Testis (tissue), 3 donors: ENCODE data around the gene AGAP2. TPM values are rescaled to one million over a fixed set of nuclear protein-coding genes. Genes with fewer than 3 reads are reported as not detected.
"Not testable (repeated sequence)": the region's sequence is repeated elsewhere in the genome, so short reads cannot be mapped to it uniquely, and the experiment has no call there.

Source experiments
- DNase-seq: peaks from one replicate; pipeline ENCODE4 v3.0.0-alpha.2; 2019
- H3K27ac ChIP-seq, 2 donors: fragments of 200-600 bp; sonication (generic); one replicate each; pipeline ENCODE4 v1.5.1; 2019
- H3K27me3 ChIP-seq: fragments of 200-600 bp; sonication (generic); one replicate; pipeline ENCODE4 v1.5.1; 2019
- H3K36me3 ChIP-seq: fragments of 200-600 bp; sonication (generic); one replicate; pipeline ENCODE4 v1.5.1; 2017; ENCODE audit warnings: low read depth; ENCODE audit errors: missing control alignments
- H3K4me1 ChIP-seq: fragments of 200-600 bp; sonication (generic); one replicate; pipeline ENCODE4 v1.5.1; 2019
- H3K4me3 ChIP-seq, 2 donors: fragments of 200-600 bp; sonication (generic); one replicate each; pipeline ENCODE4 v1.5.1; 2017 to 2019
- H3K9me3 ChIP-seq: fragments of 200-600 bp; sonication (generic); one replicate; pipeline ENCODE4 v1.5.1; 2017
- POLR2A ChIP-seq: fragments of 450-650 bp; IDR thresholded peaks from one replicate; pipeline ENCODE4 v1.6.1; 2017; ENCODE audit warnings: antibody characterized with exemption, mild to moderate bottlenecking, moderate library complexity
- WGBS, 2 donors: methylation state at CpG; one replicate each; pipeline ENCODE4 v1.1.5; 2018; 5-methylcytosine and 5-hydroxymethylcytosine counted together
- intact Hi-C: fragments of 100-400 bp; cut with DNase I; formaldehyde crosslinking; loops from one replicate; pipeline ENCODE4 v1.15.1; 2023; ENCODE audit warnings: low total_unique reads
- polyA plus RNA-seq: library from polyadenylated mRNA; stranded (reverse); fragments of 350-450 nt; fragmentation: Illumina TruSeq; extraction: RNeasy Lipid Tissue Mini Kit (QIAGEN cat#74804); gene quantifications from one replicate; pipeline ENCODE4 v1.2.3, GENCODE V29; 2014; ENCODE audit warnings: low read depth, low replicate concordance; ENCODE audit not compliant: insufficient read depth
- total RNA-seq, 2 donors: library from RNA; depleted of rRNA; stranded (reverse); fragments of >200 nt; gene quantifications; one replicate each; pipeline ENCODE4 v1.2.3, GENCODE V29; 2016
- TF ChIP-seq, protein P1 (sequence below), 3 experiments: fragments of 450-650 bp in 2 of 3; fragments of 200-600 bp in 1 of 3; sonication (generic) in 1 of 3; IDR thresholded peaks; one replicate each; pipeline ENCODE4 v1.5.1; 2016 to 2019; ENCODE audit warnings: antibody characterized with exemption in 3 of 3, mild to moderate bottlenecking in 2 of 3, moderate library complexity in 1 of 3

The AGAP2 gene
- total and polyA plus RNA-seq, 3 donors from 2014 or later = 1.9 to 3.2 (median 2.7) TPM

DNA sequence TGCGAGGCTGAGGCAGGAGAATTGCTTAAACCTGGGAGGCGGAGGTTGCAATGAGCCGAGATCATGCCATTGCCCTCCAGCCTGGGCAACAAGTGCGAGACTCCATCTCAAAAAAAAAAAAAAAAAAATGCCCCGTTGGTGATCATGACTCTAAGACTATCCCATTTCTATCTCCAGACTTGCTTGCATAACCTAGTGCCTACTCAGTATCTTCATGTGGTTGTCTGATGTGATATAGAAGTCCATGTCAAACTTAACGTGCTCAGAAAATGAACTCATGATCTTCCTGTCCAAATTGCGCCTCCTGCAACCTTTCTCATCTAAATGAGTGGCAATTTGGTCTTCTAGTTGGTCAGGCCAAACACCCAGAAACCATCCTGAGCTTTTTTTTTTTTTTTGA lies 39.4 kb upstream of the AGAP2 start:
- H3K36me3 ChIP-seq = no peaks in the 10 kb centered on the region
- H3K27ac ChIP-seq = no peak overlapping the region
- H3K9me3 ChIP-seq = no peaks in the 10 kb centered on the region
- H3K4me3 ChIP-seq = no peak overlapping the region
- DNase-seq = no peak
- H3K27me3 ChIP-seq = no peaks in the 10 kb centered on the region
- intact Hi-C loops = no loop called here
- no peaks in the 10 kb centered on the region for H3K4me1 ChIP-seq
- 94 to 95% methylated on average over 7 of the region's 7 CpGs for WGBS, 2 donors
- no peak for TF ChIP-seq POLR2A
- TF ChIP-seq, protein P1, sequence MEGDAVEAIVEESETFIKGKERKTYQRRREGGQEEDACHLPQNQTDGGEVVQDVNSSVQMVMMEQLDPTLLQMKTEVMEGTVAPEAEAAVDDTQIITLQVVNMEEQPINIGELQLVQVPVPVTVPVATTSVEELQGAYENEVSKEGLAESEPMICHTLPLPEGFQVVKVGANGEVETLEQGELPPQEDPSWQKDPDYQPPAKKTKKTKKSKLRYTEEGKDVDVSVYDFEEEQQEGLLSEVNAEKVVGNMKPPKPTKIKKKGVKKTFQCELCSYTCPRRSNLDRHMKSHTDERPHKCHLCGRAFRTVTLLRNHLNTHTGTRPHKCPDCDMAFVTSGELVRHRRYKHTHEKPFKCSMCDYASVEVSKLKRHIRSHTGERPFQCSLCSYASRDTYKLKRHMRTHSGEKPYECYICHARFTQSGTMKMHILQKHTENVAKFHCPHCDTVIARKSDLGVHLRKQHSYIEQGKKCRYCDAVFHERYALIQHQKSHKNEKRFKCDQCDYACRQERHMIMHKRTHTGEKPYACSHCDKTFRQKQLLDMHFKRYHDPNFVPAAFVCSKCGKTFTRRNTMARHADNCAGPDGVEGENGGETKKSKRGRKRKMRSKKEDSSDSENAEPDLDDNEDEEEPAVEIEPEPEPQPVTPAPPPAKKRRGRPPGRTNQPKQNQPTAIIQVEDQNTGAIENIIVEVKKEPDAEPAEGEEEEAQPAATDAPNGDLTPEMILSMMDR (IDR thresholded peaks at IDR 0.05) = no peak

DNA sequence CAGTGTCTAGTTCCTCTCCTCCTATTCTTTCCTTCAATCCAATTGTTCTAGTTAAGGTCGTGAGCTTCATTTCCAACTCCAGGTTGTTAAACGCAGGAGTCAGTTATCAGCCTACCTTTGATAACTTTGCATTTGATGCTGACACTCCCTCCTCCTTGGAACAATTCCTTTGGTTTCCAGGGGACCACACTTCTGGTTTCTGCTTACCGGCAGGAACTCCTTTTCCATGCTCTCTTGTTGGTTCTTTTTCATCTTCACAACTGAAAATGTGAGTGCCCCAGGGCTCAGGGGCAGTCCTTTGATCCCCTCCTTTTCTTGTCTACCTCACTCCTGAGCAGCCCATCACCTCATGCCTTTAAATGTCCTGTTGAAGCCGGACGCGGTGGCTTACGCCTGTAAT lies 38.8 kb upstream of the AGAP2 start:
- intact Hi-C loops = no loop called here
- 90 to 91% methylated on average over 7 of the region's 7 CpGs for WGBS, 2 donors
- TF ChIP-seq POLR2A = no peak
- TF ChIP-seq, protein P1 (IDR thresholded peaks at IDR 0.05) = no peak
- Histone ChIP-seq H3K27me3 (no peaks in the 10 kb centered on the region), H3K4me1 (no peaks in the 10 kb centered on the region), H3K4me3 (no peak overlapping the region), H3K36me3 (no peaks in the 10 kb centered on the region), H3K27ac (no peak overlapping the region), H3K9me3 (no peaks in the 10 kb centered on the region)
- DNase-seq = no peak

DNA sequence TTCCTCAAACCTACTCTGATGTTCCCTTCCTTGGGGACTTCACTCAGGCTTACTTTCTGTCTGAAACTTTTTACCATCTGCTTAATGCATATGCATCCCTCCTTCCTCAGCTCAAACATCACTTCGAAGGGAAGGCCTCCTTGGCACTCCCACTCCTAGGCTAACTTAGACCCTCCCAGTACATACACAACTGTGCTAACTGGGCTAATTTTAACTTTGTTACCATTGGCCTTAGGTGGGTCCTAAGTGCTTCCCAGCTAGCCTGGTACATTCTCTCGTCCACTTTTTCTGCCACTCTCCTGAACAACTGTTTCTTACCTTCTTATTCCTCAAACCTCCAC lies 37.7 kb upstream of the AGAP2 start:
- TF ChIP-seq POLR2A = no peak
- TF ChIP-seq, protein P1 (IDR thresholded peaks at IDR 0.05) = no peak
- intact Hi-C loops = no loop called here
- Histone ChIP-seq H3K27ac (no peak overlapping the region), H3K36me3 (no peaks in the 10 kb centered on the region), H3K4me3 (no peak overlapping the region), H3K27me3 (no peaks in the 10 kb centered on the region), H3K9me3 (no peaks in the 10 kb centered on the region), H3K4me1 (peaks cover 3% of the 10 kb centered on the region)
- WGBS, 2 donors = 81 to 83% methylated on average over 2 of the region's 2 CpGs
- DNase-seq = no peak

DNA sequence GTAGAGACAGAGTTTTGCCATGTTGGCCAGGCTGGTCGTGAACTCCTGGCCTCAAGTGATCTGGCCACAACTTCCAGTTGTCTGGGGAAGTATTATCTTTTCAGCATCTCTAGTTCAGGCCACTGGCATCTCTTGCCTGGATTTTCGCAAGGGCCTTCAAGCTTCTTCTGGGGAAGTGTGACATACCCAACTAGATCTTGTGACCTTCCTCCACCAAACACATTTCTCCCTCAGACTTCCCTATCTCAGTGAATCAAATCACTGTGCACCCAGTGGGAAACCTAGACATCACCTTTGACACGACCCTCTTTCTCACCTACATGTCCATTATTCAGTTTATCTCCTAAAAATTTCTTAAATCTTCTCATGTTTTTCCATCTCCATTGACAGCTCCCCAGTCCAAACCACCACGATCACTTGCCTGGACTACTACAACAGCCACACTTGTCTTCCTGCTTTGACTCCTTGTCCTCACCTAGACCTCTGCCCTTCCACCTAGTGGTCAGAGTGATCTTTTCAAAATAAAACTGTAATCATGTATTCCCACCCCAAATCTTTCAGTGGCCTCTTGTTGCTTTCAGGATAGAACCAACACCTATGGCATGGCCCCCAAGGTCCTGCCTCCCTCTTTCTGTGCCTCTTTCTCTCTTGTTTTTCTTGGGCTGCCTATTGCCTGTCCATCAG lies 37.2 kb upstream of the AGAP2 start:
- DNase-seq = no peak
- Histone ChIP-seq H3K4me3 (no peak overlapping the region), H3K36me3 (no peaks in the 10 kb centered on the region), H3K27me3 (no peaks in the 10 kb centered on the region), H3K27ac (no peak overlapping the region), H3K9me3 (no peaks in the 10 kb centered on the region), H3K4me1 (peaks cover 4% of the 10 kb centered on the region)
- intact Hi-C loops = no loop called here
- WGBS, 2 donors = 84 to 86% methylated on average over 4 of the region's 4 CpGs
- TF ChIP-seq, protein P1 (IDR thresholded peaks at IDR 0.05) = no peak
- TF ChIP-seq POLR2A = no peak

DNA sequence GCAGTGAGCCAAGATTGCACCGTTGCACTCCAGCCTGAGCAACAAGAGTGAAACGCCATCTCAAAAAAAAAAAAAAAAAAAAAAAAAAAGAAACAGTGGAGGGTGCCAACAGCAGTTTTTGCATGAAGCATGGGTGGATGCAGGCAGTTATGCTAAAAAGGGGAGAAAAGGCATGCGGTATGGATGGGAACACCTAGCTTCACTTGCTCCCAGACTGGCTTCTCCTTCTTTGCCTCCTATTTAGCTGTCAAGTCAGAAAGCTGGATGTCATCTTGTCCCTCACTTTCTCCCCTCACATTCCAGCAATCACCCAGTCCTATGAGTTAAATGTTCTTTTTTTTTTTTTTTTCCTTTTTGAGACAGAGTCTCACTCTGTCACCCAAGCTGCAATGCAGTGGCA lies 36.5 kb upstream of the AGAP2 start:
- no peaks in the 10 kb centered on the region for H3K27me3 ChIP-seq
- no peak overlapping the region for H3K4me3 ChIP-seq
- TF ChIP-seq POLR2A = no peak
- TF ChIP-seq, protein P1 (IDR thresholded peaks at IDR 0.05) = no peak
- H3K36me3 ChIP-seq = no peaks in the 10 kb centered on the region
- H3K4me1 ChIP-seq = peaks cover 4% of the 10 kb centered on the region
- H3K27ac ChIP-seq = no peak overlapping the region
- no peaks in the 10 kb centered on the region for H3K9me3 ChIP-seq
- DNase-seq = no peak
- intact Hi-C loops = no loop called here
- WGBS, 2 donors = 77% methylated on average over 3 of the region's 3 CpGs

DNA sequence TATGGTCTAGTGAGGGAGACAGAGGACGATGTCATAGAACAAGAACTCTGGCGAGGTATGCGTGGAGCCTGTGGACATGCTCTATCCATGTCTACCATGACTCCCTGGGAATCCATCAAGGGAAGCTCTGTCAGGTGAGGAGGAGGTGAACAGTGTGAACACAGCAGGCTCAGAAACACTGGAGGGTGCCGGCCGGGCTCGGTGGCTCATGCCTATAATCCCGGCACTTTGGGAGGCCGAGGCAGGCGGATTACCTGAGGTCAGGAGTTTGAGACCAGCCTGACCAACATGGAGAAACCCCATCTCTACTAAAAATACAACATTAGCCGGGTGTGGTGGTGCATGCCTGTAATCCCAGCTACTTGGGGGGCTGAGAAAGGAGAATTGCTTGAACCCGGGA lies 36.1 kb upstream of the AGAP2 start:
- H3K27ac ChIP-seq, H3K9me3 ChIP-seq, DNase-seq, H3K4me1 ChIP-seq, H3K27me3 ChIP-seq, H3K4me3 ChIP-seq, intact Hi-C loops, H3K36me3 ChIP-seq: not testable (repeated sequence)
- 91 to 92% methylated on average over 11 of the region's 11 CpGs for WGBS, 2 donors
